GM23338 (cell line): Measurements from ENCODE around the gene ADGRV1. TPM values are rescaled to one million over a fixed set of nuclear protein-coding genes. Genes with fewer than 3 reads are reported as not detected.

Experiments
- ATAC-seq: fragments of 200-7000 bp; cut with Tn5 transposase; 3 replicates; pipeline ENCODE4 v1.9.1; 2020
- DNase-seq: peaks from one replicate; pipeline ENCODE4 v3.0.0-alpha.2; 2015; ENCODE audit warnings: low spot score
- H2AFZ ChIP-seq: fragments of 200-600 bp; sonication (generic); 2 replicates; pipeline ENCODE4 v1.8.0; 2016; ENCODE audit warnings: antibody characterized with exemption, mild to moderate bottlenecking, moderate library complexity
- H3F3A ChIP-seq: fragments of 200-600 bp; sonication (generic); replicated peaks from 2 replicates; pipeline ENCODE4 v1.8.0; 2017; ENCODE audit warnings: antibody characterized with exemption, mixed run types, low read depth
- H3K27ac ChIP-seq: fragments of 200-600 bp; sonication (generic); 2 replicates; pipeline ENCODE4 v1.6.1; 2016; ENCODE audit warnings: low read depth
- H3K27me3 ChIP-seq: fragments of 200-600 bp; sonication (generic); 2 replicates; pipeline ENCODE4 v1.8.0; 2016; ENCODE audit warnings: mild to moderate bottlenecking, mixed run types, moderate library complexity; ENCODE audit not compliant: insufficient read depth
- H3K36me3 ChIP-seq: fragments of 200-600 bp; sonication (generic); 2 replicates; pipeline ENCODE4 v1.8.0; 2016; ENCODE audit warnings: mild to moderate bottlenecking; ENCODE audit not compliant: insufficient read depth
- H3K4me1 ChIP-seq: fragments of 200-600 bp; sonication (generic); 2 replicates; pipeline ENCODE4 v1.8.0; 2016; ENCODE audit warnings: mild to moderate bottlenecking, moderate library complexity; ENCODE audit not compliant: insufficient read depth
- H3K4me2 ChIP-seq: fragments of 200-600 bp; sonication (generic); 2 replicates; pipeline ENCODE4 v1.7.1; 2017; ENCODE audit warnings: mixed run types
- H3K4me3 ChIP-seq: fragments of 200-600 bp; sonication (generic); 2 replicates; pipeline ENCODE4 v1.6.1; 2016; ENCODE audit warnings: mixed run types
- H3K79me2 ChIP-seq: fragments of 200-600 bp; sonication (generic); replicated peaks from 2 replicates; pipeline ENCODE4 v1.8.0; 2017; ENCODE audit warnings: mild to moderate bottlenecking; ENCODE audit not compliant: insufficient read depth
- H3K9me2 ChIP-seq: fragments of 200-600 bp; sonication (generic); 2 replicates; pipeline ENCODE4 v1.8.0; 2017; ENCODE audit not compliant: insufficient read depth
- H4K20me1 ChIP-seq: fragments of 200-600 bp; sonication (generic); replicated peaks from 2 replicates; pipeline ENCODE4 v1.8.0; 2017; ENCODE audit warnings: mild to moderate bottlenecking; ENCODE audit not compliant: insufficient read depth
- H3K27ac Mint-ChIP-seq: 2 replicates; pipeline ENCODE4 v1.8.0; 2020; ENCODE audit warnings: inconsistent platforms, mild to moderate bottlenecking, moderate library complexity, mixed read lengths
- H3K27me3 Mint-ChIP-seq: 3 replicates; pipeline ENCODE4 v1.8.0; 2022; ENCODE audit warnings: low read depth, mild to moderate bottlenecking, moderate library complexity, mixed read lengths, inconsistent platforms; ENCODE audit not compliant: insufficient read depth, poor library complexity
- H3K36me3 Mint-ChIP-seq: 3 replicates; pipeline ENCODE4 v1.8.0; 2021; ENCODE audit warnings: low read depth, mild to moderate bottlenecking, inconsistent platforms, moderate library complexity, mixed read lengths
- H3K4me1 Mint-ChIP-seq: 3 replicates; pipeline ENCODE4 v1.8.0; 2020; ENCODE audit warnings: mild to moderate bottlenecking, inconsistent platforms, mixed read lengths
- H3K4me3 Mint-ChIP-seq: 3 replicates; pipeline ENCODE4 v1.8.0; 2021; ENCODE audit warnings: moderate library complexity, mild to moderate bottlenecking, inconsistent platforms, mixed read lengths
- H3K9me3 Mint-ChIP-seq: 3 replicates; pipeline ENCODE4 v1.8.0; 2020; ENCODE audit warnings: moderate library complexity, mild to moderate bottlenecking, inconsistent platforms, mixed read lengths
- CTCF ChIP-seq, 2 experiments: fragments of 200-600 bp in 1 of 2; sonication (generic) in 1 of 2; conservative IDR thresholded peaks; 2 replicates each; pipeline versions ENCODE4 v1.5.1 to v1.6.1; 2016 to 2017; ENCODE audit warnings: antibody characterized with exemption in 2 of 2, low read depth in 2 of 2, mild to moderate bottlenecking in 2 of 2, moderate library complexity in 1 of 2
- ETS1 ChIP-seq: IDR thresholded peaks from 2 replicates; pipeline ENCODE4 v1.6.1; 2016; ENCODE audit warnings: antibody characterized with exemption
- EZH2 ChIP-seq: fragments of 200-600 bp; sonication (generic); IDR thresholded peaks from one replicate; pipeline ENCODE4 v1.8.0; 2017; ENCODE audit warnings: antibody characterized with exemption, mild to moderate bottlenecking, low read depth; ENCODE audit not compliant: unreplicated experiment
- NANOG ChIP-seq: IDR thresholded peaks from 2 replicates; pipeline ENCODE4 v1.6.1; 2016; ENCODE audit warnings: antibody characterized with exemption, borderline replicate concordance
- POLR2AphosphoS5 ChIP-seq: IDR thresholded peaks from 2 replicates; pipeline ENCODE4 v1.6.1; 2016; ENCODE audit warnings: antibody characterized with exemption, low read depth
- REST ChIP-seq: IDR thresholded peaks from one replicate; pipeline ENCODE4 v1.6.1; 2018; ENCODE audit warnings: antibody characterized with exemption; ENCODE audit not compliant: unreplicated experiment
- STAT1 ChIP-seq: IDR thresholded peaks from one replicate; pipeline ENCODE4 v1.6.1; 2016; ENCODE audit warnings: antibody characterized with exemption; ENCODE audit not compliant: unreplicated experiment
- ZNF114 ChIP-seq: fragments of 250-450 bp; sonication (Bioruptor Pico); IDR thresholded peaks from 2 replicates; pipeline ENCODE4 v1.5.0; 2020; ENCODE audit warnings: mild to moderate bottlenecking, moderate library complexity
- ZNF331 ChIP-seq: fragments of 250-450 bp; sonication (Bioruptor Pico); IDR thresholded peaks from 2 replicates; pipeline ENCODE4 v1.5.0; 2020; ENCODE audit warnings: low read depth, mild to moderate bottlenecking, moderate library complexity
- ZNF462 ChIP-seq: fragments of 250-450 bp; sonication (Bioruptor Pico); IDR thresholded peaks from 2 replicates; pipeline ENCODE4 v1.5.0; 2020; ENCODE audit warnings: mild to moderate bottlenecking, moderate library complexity
- polyA plus RNA-seq: library from polyadenylated mRNA; unstranded; fragments of >200 nt; fragmentation: Nextera tagmentation; extraction: Ambion mirVana; gene quantifications from 2 replicates; pipeline ENCODE4 v1.2.1, GENCODE V29; 2016
- total RNA-seq: library from RNA; depleted of rRNA; stranded (reverse); fragments of >200 nt; shearing (Covaris generic); gene quantifications from 2 replicates; pipeline ENCODE4 v1.2.3, GENCODE V29; 2014

The ADGRV1 gene
- total and polyA plus RNA-seq, 2 experiments from 2014 or later: 46.1 to 149 TPM

GRCh38 chr5:90909940-90910339, 351.3 kb downstream of the ADGRV1 start (continued):
- TF ChIP-seq CTCF (conservative IDR thresholded peaks at IDR 0.05; ENCODE audit: low read depth in 2 of 2): no peak
- TF ChIP-seq NANOG: no peak
- no peak for TF ChIP-seq STAT1

- H3K9me2 ChIP-seq: no peaks in the 10 kb centered on the region
- no peak for TF ChIP-seq EZH2
- no peak for TF ChIP-seq NANOG
- no peak for TF ChIP-seq STAT1
- no peak for TF ChIP-seq ZNF114 (CRISPR knock-in tag)
- TF ChIP-seq ZNF462: no peak
- no peak for TF ChIP-seq CTCF (conservative IDR thresholded peaks at IDR 0.05; ENCODE audit: low read depth in 2 of 2)
- no peak for TF ChIP-seq REST
- no peak for TF ChIP-seq ETS1
- TF ChIP-seq POLR2AphosphoS5: no peak
- no peak for TF ChIP-seq ZNF331 (CRISPR knock-in tag)
Measured at GRCh38 chr5:90911169-90911568, 352.6 kb downstream of the ADGRV1 start.

More at GRCh38 chr5:90911169-90911568, 352.6 kb downstream of the ADGRV1 start:
- H3K79me2 ChIP-seq: no peaks in the 10 kb centered on the region
- no peak overlapping the region for H3K27ac Mint-ChIP-seq
- H3K36me3 ChIP-seq: no peaks in the 10 kb centered on the region
- H3K4me2 ChIP-seq: no peak overlapping the region
- DNase-seq (no peak), ATAC-seq (no peak)
- H3K4me3 Mint-ChIP-seq: no peak overlapping the region
- no peaks in the 10 kb centered on the region for H4K20me1 ChIP-seq
- H3K27me3 ChIP-seq: no peaks in the 10 kb centered on the region
- no peak overlapping the region for H3K27ac ChIP-seq
- H3K9me3 Mint-ChIP-seq: no peaks in the 10 kb centered on the region
- H3K4me1 ChIP-seq: peaks cover 25% of the 10 kb centered on the region
- H3K4me1 Mint-ChIP-seq: peaks cover 22% of the 10 kb centered on the region
- H3K4me3 ChIP-seq: no peak overlapping the region
- no peaks in the 10 kb centered on the region for H3F3A ChIP-seq
- H3K27me3 Mint-ChIP-seq: peaks cover 2% of the 10 kb centered on the region
- H2AFZ ChIP-seq: no peak overlapping the region
- peaks cover 4% of the 10 kb centered on the region; the same call in 2 of the 3 replicates for H3K36me3 Mint-ChIP-seq
